ENCODE data around the gene NAXE. TPM values are rescaled to one million over a fixed set of nuclear protein-coding genes. Genes with fewer than 3 reads are reported as not detected.
A peak's percentile ranks its signal among the peaks of the same experiment; 100 is the strongest.

The NAXE gene
- total and polyA plus RNA-seq, 7 experiments from 2014 or later, result 25.6 to 113 (median 41.8) TPM

DNA sequence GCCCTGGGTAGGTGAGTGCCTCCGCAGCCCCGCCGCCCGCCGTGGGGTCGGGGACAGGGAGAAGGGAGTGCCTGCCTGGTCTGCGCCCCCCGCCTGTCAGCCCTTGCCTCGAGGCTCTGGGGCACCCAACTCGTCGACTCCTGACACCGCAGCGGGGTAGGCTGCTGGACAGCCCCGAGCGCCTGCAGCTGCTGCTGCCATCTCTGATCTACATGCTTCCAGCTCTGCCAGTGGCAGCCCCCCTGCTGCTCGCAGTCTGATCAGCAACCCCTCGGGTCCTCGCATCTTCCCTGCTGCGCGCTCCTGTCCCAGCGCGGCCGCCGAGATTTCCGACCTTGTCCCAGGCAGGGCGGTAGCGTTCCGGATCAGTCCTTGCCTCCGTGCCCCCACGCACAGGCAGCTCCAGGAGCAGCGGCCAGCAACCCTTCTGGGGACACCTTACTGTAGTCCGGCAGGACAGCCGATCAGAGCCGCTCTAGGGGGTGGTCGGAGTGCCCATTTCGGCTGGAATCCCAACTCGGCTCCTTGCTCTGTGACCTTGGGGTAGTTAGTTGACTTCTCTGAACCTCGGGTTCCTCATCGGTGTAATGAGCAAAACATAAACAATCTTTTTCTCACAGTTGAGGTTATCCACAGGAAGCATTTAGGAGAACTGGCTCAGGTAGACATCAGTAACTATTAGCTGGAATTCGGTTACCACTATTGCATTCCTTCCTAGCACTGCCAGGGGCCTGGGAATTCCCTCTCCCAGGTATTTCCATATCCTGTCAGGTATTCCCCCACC is 50.9 kb downstream of the NAXE start:
- Mint-ChIP-seq H3K4me3 (peak overlapping the region; percentile 51 to 82 (median 68)), H3K27me3 (peaks cover 80 to 91% (median 84%) of the 10 kb centered on the region in 5 donors), H3K36me3 (no peaks in the 10 kb centered on the region), H3K9me3 (peaks cover 0 to 3% (median 0%) of the 10 kb centered on the region in 11 donors), H3K27ac (no peak overlapping the region), H3K4me1 (peaks cover 24 to 40% (median 29%) of the 10 kb centered on the region in 7 donors)
- H3K4me1 ChIP-seq (ENCODE audit: control insufficient read depth in 2 of 2, insufficient read depth in 2 of 2, low read length in 2 of 2), result peaks cover 0 to 26% of the 10 kb centered on the region in 2 donors
- H3K27me3 ChIP-seq (ENCODE audit: control insufficient read depth in 2 of 2, insufficient read depth in 2 of 2, low read length in 2 of 2), result peaks cover 18 to 22% of the 10 kb centered on the region in 2 donors
- CTCF ChIA-PET, result interaction anchor here (0.6 to 0.9 kb wide), 3 partner anchors 10 to 282 kb away, joined by 3 to 4 read pairs (median 3); no protein-coding TSS in a partner anchor
- no peak overlapping the region for H3K4me3 ChIP-seq (ENCODE audit: low read length)
- POLR2A ChIA-PET, result interaction anchor here (0.6 to 1.1 kb wide), 2 partner anchors 15 to 18 kb away, joined by 3 to 4 read pairs; no protein-coding TSS in a partner anchor
- DNase-seq (no peak), ATAC-seq (no peak)
- no peaks in the 10 kb centered on the region for H3K36me3 ChIP-seq (ENCODE audit: control insufficient read depth in 2 of 3, insufficient read depth in 3 of 3, low read length in 3 of 3)
- H3K9me3 ChIP-seq (ENCODE audit: control insufficient read depth in 2 of 3, low read length in 3 of 3), result no peaks in the 10 kb centered on the region
- no peak overlapping the region for H3K27ac ChIP-seq (ENCODE audit: low read depth, low read length)
- intact Hi-C loops (cut with micrococcal nuclease), result loop anchor here (2.0 kb wide), 1 partner anchor 14 kb away; no protein-coding TSS in a partner anchor

GRCh38 chr1:156643049-156643777 is 51.6 kb downstream of the NAXE start:
- DNase-seq (no peak), ATAC-seq (no peak)
- H3K27ac Mint-ChIP-seq, result peak overlapping the region in 2 of 9 donors; percentile 28 to 48
- no peaks in the 10 kb centered on the region for H3K9me3 ChIP-seq (ENCODE audit: control insufficient read depth in 2 of 3, low read length in 3 of 3)
- H3K4me1 Mint-ChIP-seq, result peaks cover 24 to 40% (median 29%) of the 10 kb centered on the region in 7 donors
- peak overlapping the region; percentile 51 to 82 (median 68) for H3K4me3 Mint-ChIP-seq
- CTCF ChIA-PET, result interaction anchor here (0.6 to 1.3 kb wide), 4 partner anchors 9 to 258 kb away, joined by 3 to 4 read pairs (median 4); no protein-coding TSS in a partner anchor
- no peaks in the 10 kb centered on the region for H3K36me3 ChIP-seq (ENCODE audit: control insufficient read depth in 2 of 3, insufficient read depth in 3 of 3, low read length in 3 of 3)
- intact Hi-C loops (cut with micrococcal nuclease), result loop anchor here (2.0 kb wide), 1 partner anchor 14 kb away; no protein-coding TSS in a partner anchor
- POLR2A ChIA-PET, result interaction anchor here (0.6 kb wide), 1 partner anchor 1644 kb away, joined by 3 read pairs; no protein-coding TSS in a partner anchor
- H3K27me3 ChIP-seq (ENCODE audit: control insufficient read depth in 2 of 2, insufficient read depth in 2 of 2, low read length in 2 of 2), result peaks cover 18 to 22% of the 10 kb centered on the region in 2 donors
- H3K27ac ChIP-seq (ENCODE audit: low read depth, low read length), result no peak overlapping the region
- no peaks in the 10 kb centered on the region for H3K36me3 Mint-ChIP-seq
- H3K27me3 Mint-ChIP-seq, result peaks cover 82 to 93% (median 86%) of the 10 kb centered on the region in 5 donors
- peaks cover 0 to 26% of the 10 kb centered on the region in 2 donors for H3K4me1 ChIP-seq (ENCODE audit: control insufficient read depth in 2 of 2, insufficient read depth in 2 of 2, low read length in 2 of 2)
- H3K4me3 ChIP-seq (ENCODE audit: low read length), result no peak overlapping the region
- H3K9me3 Mint-ChIP-seq, result peaks cover 0 to 3% (median 0%) of the 10 kb centered on the region in 11 donors

- H3K4me3 ChIP-seq (ENCODE audit: low read length), result no peak overlapping the region
These were observed 52.2 kb downstream of the NAXE start for GRCh38 chr1:156643778-156644092.

More at GRCh38 chr1:156643778-156644092, 52.2 kb downstream of the NAXE start:
- Histone ChIP-seq H3K27ac (ENCODE audit: low read depth, low read length) (no peak overlapping the region), H3K36me3 (ENCODE audit: control insufficient read depth in 2 of 3, insufficient read depth in 3 of 3, low read length in 3 of 3) (no peaks in the 10 kb centered on the region), H3K27me3 (ENCODE audit: control insufficient read depth in 2 of 2, insufficient read depth in 2 of 2, low read length in 2 of 2) (peaks cover 18 to 22% of the 10 kb centered on the region in 2 donors), H3K9me3 (ENCODE audit: control insufficient read depth in 2 of 3, low read length in 3 of 3) (no peaks in the 10 kb centered on the region), H3K4me1 (ENCODE audit: control insufficient read depth in 2 of 2, insufficient read depth in 2 of 2, low read length in 2 of 2) (peaks cover 0 to 26% of the 10 kb centered on the region in 2 donors)
- ATAC-seq (peak; percentile 79), DNase-seq (peak in 5 of 9 donors; percentile 22 to 52 (median 44))
- Mint-ChIP-seq H3K36me3 (no peaks in the 10 kb centered on the region), H3K27me3 (peaks cover 82 to 91% (median 83%) of the 10 kb centered on the region in 5 donors), H3K4me3 (peak overlapping the region in 2 of 10 donors; percentile 14 to 47), H3K4me1 (peaks cover 24 to 40% (median 29%) of the 10 kb centered on the region in 7 donors), H3K9me3 (peaks cover 0 to 3% (median 0%) of the 10 kb centered on the region in 11 donors), H3K27ac (peak overlapping the region in 2 of 9 donors; percentile 1 to 48)
- intact Hi-C loops (cut with micrococcal nuclease), result loop anchor here (2.0 kb wide), 1 partner anchor 13 kb away; no protein-coding TSS in a partner anchor
- ChIA-PET POLR2A (interaction anchor here (0.6 kb wide), 1 partner anchor 1644 kb away, joined by 3 read pairs; no protein-coding TSS in a partner anchor), CTCF (interaction anchor here (0.7 to 1.9 kb wide), 4 partner anchors 12 to 258 kb away, joined by 3 to 7 read pairs (median 4); no protein-coding TSS in a partner anchor)

Other genes starting within 250 kb of the NAXE start
- not detected for gene RHBG, start 222.6 kb upstream of the NAXE start, total RNA-seq
- gene RHBG, start 222.6 kb upstream of the NAXE start, polyA plus RNA-seq, result not detected
- 100 to 1,000 TPM in 2 of 5 experiments, 10 to 100 TPM in 3; 48.1 to 190 (median 67.7) TPM for gene MEF2D, start 91.0 kb upstream of the NAXE start, total RNA-seq
- 10 to 100 TPM in 1 of 2 donors, 1 to 10 TPM in 1; 4.5 to 10.0 TPM for gene MEF2D, start 91.0 kb upstream of the NAXE start, polyA plus RNA-seq
- 10 to 100 TPM in 1 of 5 experiments, under 1 TPM in 1, not detected in 3; 0.24 to 14.4 TPM for gene IQGAP3, start 19.2 kb upstream of the NAXE start, total RNA-seq
- not detected for gene IQGAP3, start 19.2 kb upstream of the NAXE start, polyA plus RNA-seq
- gene TTC24, start 12.1 kb upstream of the NAXE start, total RNA-seq, result 10 to 100 TPM in 1 of 5 experiments, 1 to 10 TPM in 4; 2.8 to 10.2 (median 7.4) TPM
- 1 to 10 TPM in 1 of 2 donors, under 1 TPM in 1; 0.97 to 1.5 TPM for gene TTC24, start 12.1 kb upstream of the NAXE start, polyA plus RNA-seq
- gene GPATCH4, start 9.7 kb downstream of the NAXE start, total RNA-seq, result 10 to 100 TPM; 33.3 to 49.6 (median 39.1) TPM
- gene GPATCH4, start 9.7 kb downstream of the NAXE start, polyA plus RNA-seq, result 10 to 100 TPM; 46.5 to 59.1 TPM
- not detected for gene HAPLN2, start 27.6 kb downstream of the NAXE start, total RNA-seq
- not detected for gene HAPLN2, start 27.6 kb downstream of the NAXE start, polyA plus RNA-seq
- not detected for gene BCAN, start 50.3 kb downstream of the NAXE start, total RNA-seq
- gene BCAN, start 50.3 kb downstream of the NAXE start, polyA plus RNA-seq, result not detected
- gene NES, start 85.6 kb downstream of the NAXE start, total RNA-seq, result under 1 TPM in 1 of 5 experiments, not detected in 4; 0.05 TPM
- not detected for gene NES, start 85.6 kb downstream of the NAXE start, polyA plus RNA-seq
- gene CRABP2, start 113.8 kb downstream of the NAXE start, total RNA-seq, result 1 to 10 TPM in 4 of 5 experiments, under 1 TPM in 1; 0.38 to 2.5 (median 1.4) TPM
- 1 to 10 TPM in 1 of 2 donors, under 1 TPM in 1; 0.40 to 1.1 TPM for gene CRABP2, start 113.8 kb downstream of the NAXE start, polyA plus RNA-seq
- gene METTL25B, start 136.7 kb downstream of the NAXE start, total RNA-seq, result 10 to 100 TPM; 16.0 to 29.8 (median 29.1) TPM
- gene METTL25B, start 136.7 kb downstream of the NAXE start, polyA plus RNA-seq, result 1 to 10 TPM; 4.4 to 5.1 TPM
- gene ISG20L2, start 137.0 kb downstream of the NAXE start, total RNA-seq, result 10 to 100 TPM; 44.7 to 59.9 (median 53.9) TPM
- 10 to 100 TPM; 15.3 to 20.6 TPM for gene ISG20L2, start 137.0 kb downstream of the NAXE start, polyA plus RNA-seq
- 10 to 100 TPM; 19.1 to 68.9 (median 47.2) TPM for gene MRPL24, start 149.3 kb downstream of the NAXE start, total RNA-seq
- 10 to 100 TPM; 86.3 to 98.0 TPM for gene MRPL24, start 149.3 kb downstream of the NAXE start, polyA plus RNA-seq
- gene HDGF, start 159.9 kb downstream of the NAXE start, total RNA-seq, result 100 to 1,000 TPM in 1 of 5 experiments, 10 to 100 TPM in 4; 64.1 to 224 (median 91.2) TPM
- gene HDGF, start 159.9 kb downstream of the NAXE start, polyA plus RNA-seq, result 10 to 100 TPM; 25.0 to 39.3 TPM
- 10 to 100 TPM; 53.2 to 88.9 (median 61.7) TPM for gene PRCC, start 175.8 kb downstream of the NAXE start, total RNA-seq
- gene PRCC, start 175.8 kb downstream of the NAXE start, polyA plus RNA-seq, result 10 to 100 TPM; 40.9 to 60.8 TPM
- 100 to 1,000 TPM in 1 of 5 experiments, 10 to 100 TPM in 4; 14.7 to 164 (median 54.3) TPM for gene SH2D2A, start 225.1 kb downstream of the NAXE start, total RNA-seq
- 10 to 100 TPM; 12.7 to 15.7 TPM for gene SH2D2A, start 225.1 kb downstream of the NAXE start, polyA plus RNA-seq

All from naive thymus-derived CD4-positive, alpha-beta T cell (primary cell).